ENCODE data around the gene DYNC2H1.

Gene DYNC2H1

DNA sequence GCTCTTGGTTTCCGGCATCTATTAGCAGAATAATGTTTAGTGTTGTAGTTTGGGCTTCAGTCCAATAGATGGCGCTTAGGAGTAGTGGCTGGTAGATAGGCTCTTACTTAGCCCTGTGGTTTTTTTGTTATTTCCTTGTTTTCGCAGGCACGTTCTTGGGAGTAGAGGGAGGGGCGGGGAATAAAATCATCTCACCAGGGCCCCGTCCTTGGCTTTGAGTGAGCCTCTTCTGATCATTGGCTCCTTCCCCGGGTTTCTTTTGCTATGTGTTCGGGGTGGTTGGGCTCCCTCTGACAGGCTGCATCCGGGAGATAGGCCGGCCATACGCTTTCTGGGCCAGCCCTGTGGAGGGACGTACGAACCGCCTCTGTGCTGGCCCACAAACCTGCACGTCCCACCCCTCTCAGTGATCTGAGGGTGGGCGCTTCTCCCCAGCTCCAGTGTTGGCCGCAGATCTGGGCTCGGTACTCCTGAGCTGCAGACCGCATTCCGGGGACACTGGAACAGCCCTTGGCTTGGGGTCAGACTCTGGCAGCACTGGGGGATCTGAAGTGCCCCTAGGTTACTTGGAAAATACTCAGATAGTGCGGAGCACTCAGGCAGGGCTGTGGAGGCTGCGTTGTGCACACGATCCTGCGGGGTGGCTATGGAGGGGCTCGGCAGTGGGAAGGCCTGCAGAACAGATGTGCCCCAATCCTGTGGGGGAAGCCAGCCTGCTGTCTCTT lies 217.0 kb downstream of the DYNC2H1 start:
- WGBS (ENCODE audit: extremely low coverage, insufficient coverage, low lambda C conversion rate) = no CpG with 5 or more reads among the region's 25 CpGs
- Histone ChIP-seq H2BK5ac (ENCODE audit: low read length) (no peak overlapping the region), H3K18ac (ENCODE audit: low read length) (no peak overlapping the region), H3K27me3 (ENCODE audit: insufficient read depth, low read length, poor library complexity) (no peaks in the 10 kb centered on the region), H3K27ac (ENCODE audit: low read depth, low read length) (no peak overlapping the region), H3K79me2 (ENCODE audit: control insufficient read depth, insufficient read depth, low read length) (no peaks in the 10 kb centered on the region), H3K9ac (ENCODE audit: low read length) (peak overlapping the region; percentile 22), H4K5ac (ENCODE audit: low read length) (no peak overlapping the region), H2BK120ac (ENCODE audit: low read depth, low read length) (no peak overlapping the region), H3K4me2 (ENCODE audit: low read length) (no peak overlapping the region), H3K4me1 (ENCODE audit: control insufficient read depth, low read depth, low read length) (no peaks in the 10 kb centered on the region), H3K56ac (ENCODE audit: low read length) (peak overlapping the region; percentile 25), H3K4ac (ENCODE audit: low read depth, low read length) (no peak overlapping the region), H3K23ac (ENCODE audit: low read length) (no peak overlapping the region), H4K8ac (ENCODE audit: low read depth, low read length) (no peak overlapping the region), H3K36me3 (ENCODE audit: control insufficient read depth, insufficient read depth, low read length) (no peaks in the 10 kb centered on the region), H2AK5ac (ENCODE audit: low read length) (no peak overlapping the region), H3K79me1 (ENCODE audit: low read length) (no peaks in the 10 kb centered on the region), H2BK15ac (replicated peaks; ENCODE audit: low read depth) (no peak overlapping the region), H3K4me3 (ENCODE audit: low read length) (no peak overlapping the region)
- DNase-seq = peak; percentile 90

GRCh38 chr11:103327721-103328120 lies 218.5 kb downstream of the DYNC2H1 start:
- Histone ChIP-seq H4K5ac (ENCODE audit: low read length) (no peak overlapping the region), H3K27me3 (ENCODE audit: insufficient read depth, low read length, poor library complexity) (no peaks in the 10 kb centered on the region), H3K79me1 (ENCODE audit: low read length) (no peaks in the 10 kb centered on the region), H3K56ac (ENCODE audit: low read length) (no peak overlapping the region), H3K4me1 (ENCODE audit: control insufficient read depth, low read depth, low read length) (no peaks in the 10 kb centered on the region), H3K4me2 (ENCODE audit: low read length) (no peak overlapping the region), H3K27ac (ENCODE audit: low read depth, low read length) (no peak overlapping the region), H3K18ac (ENCODE audit: low read length) (no peak overlapping the region), H3K79me2 (ENCODE audit: control insufficient read depth, insufficient read depth, low read length) (no peaks in the 10 kb centered on the region), H3K4me3 (ENCODE audit: low read length) (no peak overlapping the region), H3K36me3 (ENCODE audit: control insufficient read depth, insufficient read depth, low read length) (no peaks in the 10 kb centered on the region), H3K4ac (ENCODE audit: low read depth, low read length) (no peak overlapping the region), H2BK15ac (replicated peaks; ENCODE audit: low read depth) (no peak overlapping the region), H3K23ac (ENCODE audit: low read length) (no peak overlapping the region), H2BK120ac (ENCODE audit: low read depth, low read length) (no peak overlapping the region), H2AK5ac (ENCODE audit: low read length) (no peak overlapping the region), H3K9ac (ENCODE audit: low read length) (no peak overlapping the region), H4K8ac (ENCODE audit: low read depth, low read length) (no peak overlapping the region), H2BK5ac (ENCODE audit: low read length) (no peak overlapping the region)
- DNase-seq = peak; percentile 30
- WGBS (ENCODE audit: extremely low coverage, insufficient coverage, low lambda C conversion rate) = 100% methylated on average over 2 of the region's 5 CpGs

GRCh38 chr11:103332409-103332808 lies 223.2 kb downstream of the DYNC2H1 start:
- no peaks in the 10 kb centered on the region for H3K79me1 ChIP-seq (ENCODE audit: low read length)
- H3K4ac ChIP-seq (ENCODE audit: low read depth, low read length) = no peak overlapping the region
- no peak overlapping the region for H2BK15ac ChIP-seq (replicated peaks; ENCODE audit: low read depth)
- no peaks in the 10 kb centered on the region for H3K4me1 ChIP-seq (ENCODE audit: control insufficient read depth, low read depth, low read length)
- no peaks in the 10 kb centered on the region for H3K36me3 ChIP-seq (ENCODE audit: control insufficient read depth, insufficient read depth, low read length)
- H3K18ac ChIP-seq (ENCODE audit: low read length) = no peak overlapping the region
- no peak overlapping the region for H3K56ac ChIP-seq (ENCODE audit: low read length)
- H2BK5ac ChIP-seq (ENCODE audit: low read length) = no peak overlapping the region
- H3K23ac ChIP-seq (ENCODE audit: low read length) = no peak overlapping the region
- no peak overlapping the region for H2BK120ac ChIP-seq (ENCODE audit: low read depth, low read length)
- H3K4me2 ChIP-seq (ENCODE audit: low read length) = no peak overlapping the region
- H3K4me3 ChIP-seq (ENCODE audit: low read length) = no peak overlapping the region
- H2AK5ac ChIP-seq (ENCODE audit: low read length) = no peak overlapping the region
- DNase-seq = no peak
- no peak overlapping the region for H3K9ac ChIP-seq (ENCODE audit: low read length)
- no peak overlapping the region for H4K5ac ChIP-seq (ENCODE audit: low read length)
- WGBS (ENCODE audit: extremely low coverage, insufficient coverage, low lambda C conversion rate) = no CpG with 5 or more reads among the region's 6 CpGs
- no peaks in the 10 kb centered on the region for H3K79me2 ChIP-seq (ENCODE audit: control insufficient read depth, insufficient read depth, low read length)
- no peaks in the 10 kb centered on the region for H3K27me3 ChIP-seq (ENCODE audit: insufficient read depth, low read length, poor library complexity)
- no peak overlapping the region for H3K27ac ChIP-seq (ENCODE audit: low read depth, low read length)
- no peak overlapping the region for H4K8ac ChIP-seq (ENCODE audit: low read depth, low read length)

DNA sequence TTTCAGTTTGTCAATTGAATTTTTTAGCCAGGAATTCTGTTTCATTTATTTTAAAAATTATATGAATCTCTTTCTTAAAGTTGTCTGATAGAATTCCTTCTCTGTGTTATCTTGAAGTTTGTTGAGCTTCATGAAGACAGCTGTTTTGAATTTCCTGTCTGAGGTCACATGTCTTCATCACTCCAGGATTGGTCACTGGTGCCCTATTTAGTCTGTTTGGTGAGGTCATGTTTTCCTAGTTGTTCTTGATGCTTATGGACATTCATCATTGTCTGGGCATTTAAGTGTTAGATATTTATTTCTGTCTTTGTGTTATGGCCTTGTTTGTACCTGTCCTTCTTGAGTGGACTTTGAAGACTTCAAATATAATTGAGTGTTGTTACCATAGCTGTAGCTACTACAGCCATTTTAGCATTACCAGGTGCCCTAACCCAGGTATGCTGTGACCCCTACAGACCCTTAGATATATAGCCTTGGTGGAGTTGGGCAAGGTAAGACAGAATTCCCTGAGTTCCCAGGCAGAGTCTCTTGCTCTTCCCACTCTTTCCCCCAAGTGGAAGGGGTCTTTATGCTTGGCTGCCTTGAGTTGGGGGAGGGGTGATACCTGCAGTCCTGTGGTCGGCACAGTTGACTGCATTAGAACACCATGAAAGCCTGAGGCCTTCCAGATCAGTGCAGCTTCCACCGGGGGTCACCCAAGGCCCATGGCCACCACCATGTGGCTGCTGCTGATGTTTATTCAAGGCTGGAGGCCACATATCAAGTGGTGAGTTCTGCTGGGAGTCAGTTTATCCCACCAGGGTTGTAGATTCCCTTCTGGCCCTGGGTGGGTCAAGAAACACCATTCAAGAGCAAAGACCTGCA lies 229.6 kb downstream of the DYNC2H1 start:
- no peaks in the 10 kb centered on the region for H3K27me3 ChIP-seq (ENCODE audit: insufficient read depth, low read length, poor library complexity)
- H3K4me2 ChIP-seq (ENCODE audit: low read length) = no peak overlapping the region
- no peak overlapping the region for H3K4me3 ChIP-seq (ENCODE audit: low read length)
- no CpG with 5 or more reads among the region's 2 CpGs for WGBS (ENCODE audit: extremely low coverage, insufficient coverage, low lambda C conversion rate)
- no peak overlapping the region for H3K27ac ChIP-seq (ENCODE audit: low read depth, low read length)
- H2BK120ac ChIP-seq (ENCODE audit: low read depth, low read length) = no peak overlapping the region
- H3K4me1 ChIP-seq (ENCODE audit: control insufficient read depth, low read depth, low read length) = no peaks in the 10 kb centered on the region
- no peak overlapping the region for H4K8ac ChIP-seq (ENCODE audit: low read depth, low read length)
- H3K4ac ChIP-seq (ENCODE audit: low read depth, low read length) = no peak overlapping the region
- no peaks in the 10 kb centered on the region for H3K79me2 ChIP-seq (ENCODE audit: control insufficient read depth, insufficient read depth, low read length)
- H3K9ac ChIP-seq (ENCODE audit: low read length) = no peak overlapping the region
- DNase-seq = peak; percentile 89
- no peak overlapping the region for H2BK5ac ChIP-seq (ENCODE audit: low read length)
- H4K5ac ChIP-seq (ENCODE audit: low read length) = no peak overlapping the region
- H3K36me3 ChIP-seq (ENCODE audit: control insufficient read depth, insufficient read depth, low read length) = no peaks in the 10 kb centered on the region
- no peaks in the 10 kb centered on the region for H3K79me1 ChIP-seq (ENCODE audit: low read length)
- no peak overlapping the region for H3K18ac ChIP-seq (ENCODE audit: low read length)
- H3K56ac ChIP-seq (ENCODE audit: low read length) = no peak overlapping the region
- no peak overlapping the region for H3K23ac ChIP-seq (ENCODE audit: low read length)
- H2BK15ac ChIP-seq (replicated peaks; ENCODE audit: low read depth) = no peak overlapping the region
- no peak overlapping the region for H2AK5ac ChIP-seq (ENCODE audit: low read length)

DNA sequence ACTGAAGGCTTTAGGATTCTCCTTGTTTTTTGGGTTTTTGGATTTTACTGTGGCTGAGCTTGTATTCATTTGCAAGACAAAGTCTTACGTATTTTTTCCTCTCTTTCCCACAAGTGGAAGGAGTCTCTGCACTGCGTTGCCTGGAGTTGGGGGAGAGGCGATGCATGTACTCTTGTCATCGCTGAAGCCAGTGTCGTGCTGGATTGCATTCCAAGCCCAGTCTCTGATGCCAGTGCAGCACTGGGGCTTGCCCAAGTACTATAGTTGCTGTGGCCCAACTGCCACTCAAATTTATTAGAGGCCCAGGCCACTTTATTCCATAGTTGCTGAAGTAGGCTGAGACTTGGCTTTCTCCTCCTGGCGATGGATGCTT lies 230.2 kb downstream of the DYNC2H1 start:
- H4K5ac ChIP-seq (ENCODE audit: low read length) = no peak overlapping the region
- WGBS (ENCODE audit: extremely low coverage, insufficient coverage, low lambda C conversion rate) = no CpG with 5 or more reads among the region's 6 CpGs
- H3K4me3 ChIP-seq (ENCODE audit: low read length) = no peak overlapping the region

More for the DNA sequence above, 230.2 kb downstream of the DYNC2H1 start:
- no peak overlapping the region for H3K4me2 ChIP-seq (ENCODE audit: low read length)
- H2BK15ac ChIP-seq (replicated peaks; ENCODE audit: low read depth) = no peak overlapping the region
- no peak overlapping the region for H3K4ac ChIP-seq (ENCODE audit: low read depth, low read length)
- no peak overlapping the region for H3K18ac ChIP-seq (ENCODE audit: low read length)
- no peaks in the 10 kb centered on the region for H3K36me3 ChIP-seq (ENCODE audit: control insufficient read depth, insufficient read depth, low read length)
- H3K79me2 ChIP-seq (ENCODE audit: control insufficient read depth, insufficient read depth, low read length) = no peaks in the 10 kb centered on the region
- no peak overlapping the region for H4K8ac ChIP-seq (ENCODE audit: low read depth, low read length)
- H2AK5ac ChIP-seq (ENCODE audit: low read length) = no peak overlapping the region
- H3K4me1 ChIP-seq (ENCODE audit: control insufficient read depth, low read depth, low read length) = no peaks in the 10 kb centered on the region
- no peak overlapping the region for H3K9ac ChIP-seq (ENCODE audit: low read length)
- H3K23ac ChIP-seq (ENCODE audit: low read length) = no peak overlapping the region
- no peak for DNase-seq
- H2BK120ac ChIP-seq (ENCODE audit: low read depth, low read length) = no peak overlapping the region
- no peak overlapping the region for H3K27ac ChIP-seq (ENCODE audit: low read depth, low read length)
- no peaks in the 10 kb centered on the region for H3K27me3 ChIP-seq (ENCODE audit: insufficient read depth, low read length, poor library complexity)
- no peak overlapping the region for H2BK5ac ChIP-seq (ENCODE audit: low read length)
- no peak overlapping the region for H3K56ac ChIP-seq (ENCODE audit: low read length)
- H3K79me1 ChIP-seq (ENCODE audit: low read length) = no peaks in the 10 kb centered on the region

Measured in mesendoderm (in vitro differentiated cells).